ENCODE data around the gene SNX24. TPM values are rescaled to one million over a fixed set of nuclear protein-coding genes. Genes with fewer than 3 reads are reported as not detected.
"Not testable (repeated sequence)": the region's sequence is repeated elsewhere in the genome, so short reads cannot be mapped to it uniquely, and the experiment has no call there.

The SNX24 gene
- total RNA-seq, 1 experiment from 2014 or later = 13.9 TPM

DNA sequence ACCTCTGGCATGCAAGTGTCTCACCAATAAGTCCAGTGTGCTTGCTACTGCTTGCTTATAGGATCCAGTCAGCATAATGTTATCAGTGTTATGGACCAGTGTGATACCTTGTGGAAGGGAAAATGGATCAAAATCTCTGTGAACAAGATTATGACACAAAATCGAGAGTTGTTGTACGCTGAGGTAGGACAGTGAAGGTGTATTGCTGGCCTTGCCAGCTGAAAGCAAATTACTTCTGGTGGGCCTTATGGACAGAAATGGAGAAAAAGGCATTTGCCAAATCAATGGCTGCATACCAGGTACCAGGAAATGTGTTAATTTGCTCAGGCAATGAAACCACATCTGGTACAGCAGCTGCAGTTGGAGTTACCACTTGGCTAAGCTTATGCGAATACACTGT, 128.8 kb downstream of the SNX24 start:
- H3K27ac Mint-ChIP-seq; H3K56ac ChIP-seq (ENCODE audit: insufficient read length, low read depth, low read length); H2AK5ac ChIP-seq (ENCODE audit: insufficient read length, low read length); H4K91ac ChIP-seq (ENCODE audit: insufficient read length, low read depth, low read length); H3K4me1 Mint-ChIP-seq; H3K4ac ChIP-seq (ENCODE audit: low read depth, low read length); H3K4me3 Mint-ChIP-seq; H3K4me2 ChIP-seq (ENCODE audit: insufficient read depth, insufficient read length, low read length); H3K9me3 ChIP-seq (ENCODE audit: control insufficient read depth, low read depth, low read length); H4K8ac ChIP-seq (replicated peaks; ENCODE audit: insufficient read length, low read depth, low read length); H3K18ac ChIP-seq (ENCODE audit: insufficient read length, low read depth, low read length); DNase-seq; H4K20me1 ChIP-seq (ENCODE audit: control insufficient read depth, insufficient read depth, insufficient read length); H3K27me3 Mint-ChIP-seq (ENCODE audit: low read depth); H3K23ac ChIP-seq (ENCODE audit: insufficient read length, low read depth, low read length); H3K4me1 ChIP-seq (ENCODE audit: insufficient read depth, low read length); H2AFZ ChIP-seq (ENCODE audit: low read length); H3K79me2 ChIP-seq (ENCODE audit: insufficient read depth, low read length); H3K9ac ChIP-seq (ENCODE audit: extremely low read depth, insufficient read length, low read length); H3T11ph ChIP-seq (ENCODE audit: low read length); H3K9me3 Mint-ChIP-seq; H4K5ac ChIP-seq (ENCODE audit: insufficient read length, low read depth, low read length); H2BK15ac ChIP-seq (ENCODE audit: low read depth, low read length); H2BK12ac ChIP-seq (ENCODE audit: insufficient read length, low read depth, low read length); H2BK120ac ChIP-seq (ENCODE audit: low read depth, low read length, poor library complexity, severe bottlenecking); H3K36me3 Mint-ChIP-seq (ENCODE audit: insufficient read depth in 1 of 3, low read depth in 3 of 3); H3K27me3 ChIP-seq (ENCODE audit: insufficient read depth, low read length); H2BK5ac ChIP-seq (ENCODE audit: insufficient read length, low read length); H3K27ac ChIP-seq (ENCODE audit: insufficient read length, low read depth, low read length); H3K23me2 ChIP-seq (ENCODE audit: insufficient read length, low read depth, low read length, poor library complexity, severe bottlenecking); H2BK20ac ChIP-seq (ENCODE audit: low read depth, low read length, poor library complexity, severe bottlenecking); H3K79me1 ChIP-seq (ENCODE audit: insufficient read depth, low read depth, low read length, poor library complexity, severe bottlenecking); H3K14ac ChIP-seq (ENCODE audit: insufficient read depth, low read length): not testable (repeated sequence)
- no CpG with 5 or more reads among the region's 3 CpGs for WGBS (ENCODE audit: extremely low coverage, insufficient read length, low lambda C conversion rate)
